ENCODE results near the gene SMU1.
"Not testable (repeated sequence)": the region's sequence is repeated elsewhere in the genome, so short reads cannot be mapped to it uniquely, and the experiment has no call there.

SMU1 gene

DNA sequence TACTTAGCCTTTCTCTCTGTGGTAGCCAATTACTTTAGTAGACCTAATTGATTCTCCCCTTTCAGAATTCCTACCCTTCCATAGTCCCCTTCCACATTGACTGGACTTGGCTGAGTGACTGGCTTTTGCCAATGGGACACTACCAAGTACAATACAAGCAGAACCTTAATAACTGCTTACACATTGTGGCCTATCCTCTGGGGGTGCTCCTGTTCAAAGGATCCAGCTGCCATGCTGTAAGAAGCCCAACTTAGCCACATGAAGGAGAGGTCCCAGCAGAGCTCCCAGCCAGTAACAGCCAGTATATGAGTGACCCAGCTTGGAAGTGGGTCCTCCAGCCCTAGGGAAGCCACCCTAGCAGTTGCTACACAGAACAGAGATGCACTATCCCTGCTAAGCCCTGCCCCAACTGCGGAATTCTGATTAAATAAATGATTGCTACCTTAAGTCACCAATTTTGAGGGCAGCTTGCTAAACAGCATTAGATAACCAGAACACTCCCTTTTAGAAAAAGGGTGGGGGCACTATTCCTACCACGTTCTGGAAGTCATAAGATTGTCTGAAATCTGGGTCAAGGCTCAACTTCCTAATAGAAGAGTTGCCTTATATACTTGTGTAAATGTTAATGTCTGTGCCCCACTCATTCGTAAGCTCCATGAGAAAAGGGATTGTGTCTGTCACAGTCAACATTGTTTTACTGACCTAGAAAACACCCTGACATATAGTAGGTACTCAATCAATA is 64.0 kb downstream of the SMU1 start:
- H4K91ac ChIP-seq (ENCODE audit: low read length), result no peak overlapping the region
- H3K18ac ChIP-seq (ENCODE audit: low read depth in 1 of 2, low read length in 2 of 2), result no peak overlapping the region
- no peak overlapping the region for H2BK12ac ChIP-seq (ENCODE audit: low read length in 2 of 2)
- no peak overlapping the region for H2AK5ac ChIP-seq (ENCODE audit: low read length, severe bottlenecking)
- H3K4me3 ChIP-seq (ENCODE audit: insufficient read depth in 1 of 2, low read depth in 1 of 2, low read length in 2 of 2), result no peak overlapping the region
- no peak overlapping the region for H3K14ac ChIP-seq (ENCODE audit: low read length in 2 of 2)
- no peak overlapping the region for H3K4ac ChIP-seq (ENCODE audit: low read depth in 1 of 2, low read length in 2 of 2)
- no peaks in the 10 kb centered on the region for H3K9me3 ChIP-seq (ENCODE audit: control insufficient read depth, low read length)
- no peak for DNase-seq
- H2BK5ac ChIP-seq (ENCODE audit: low read depth, low read length, poor library complexity, severe bottlenecking), result no peak overlapping the region
- H3K27ac ChIP-seq (ENCODE audit: low read length, poor library complexity, severe bottlenecking), result no peak overlapping the region
- no peak overlapping the region for H2BK15ac ChIP-seq (ENCODE audit: low read depth, poor library complexity, severe bottlenecking)
- no peak overlapping the region for H3K4me2 ChIP-seq (ENCODE audit: low read length, poor library complexity, severe bottlenecking)
- no peaks in the 10 kb centered on the region for H3K27me3 ChIP-seq (ENCODE audit: control insufficient read depth in 1 of 2, insufficient read depth in 1 of 2, low read length in 2 of 2)
- peaks cover 0 to 5% of the 10 kb centered on the region in 2 experiments for H3K36me3 ChIP-seq (ENCODE audit: control insufficient read depth in 1 of 2, insufficient read depth in 2 of 2, low read depth in 1 of 2, low read length in 2 of 2)
- H4K8ac ChIP-seq (ENCODE audit: low read length), result no peak overlapping the region
- 95% methylated on average over 1 of the region's 3 CpGs for WGBS
- H3K9ac ChIP-seq (ENCODE audit: low read length), result no peak overlapping the region
- no peaks in the 10 kb centered on the region for H3K4me1 ChIP-seq (ENCODE audit: control insufficient read depth, insufficient read depth, low read depth, low read length)
- peaks cover 16% of the 10 kb centered on the region for H3K79me1 ChIP-seq (replicated peaks; ENCODE audit: low read length, poor library complexity, severe bottlenecking)
- no peak overlapping the region for H2BK120ac ChIP-seq (ENCODE audit: low read depth, low read length)
- H3K23ac ChIP-seq (ENCODE audit: low read length in 2 of 2), result no peak overlapping the region
- H2AFZ ChIP-seq (ENCODE audit: low read depth, low read length), result no peak overlapping the region

DNA sequence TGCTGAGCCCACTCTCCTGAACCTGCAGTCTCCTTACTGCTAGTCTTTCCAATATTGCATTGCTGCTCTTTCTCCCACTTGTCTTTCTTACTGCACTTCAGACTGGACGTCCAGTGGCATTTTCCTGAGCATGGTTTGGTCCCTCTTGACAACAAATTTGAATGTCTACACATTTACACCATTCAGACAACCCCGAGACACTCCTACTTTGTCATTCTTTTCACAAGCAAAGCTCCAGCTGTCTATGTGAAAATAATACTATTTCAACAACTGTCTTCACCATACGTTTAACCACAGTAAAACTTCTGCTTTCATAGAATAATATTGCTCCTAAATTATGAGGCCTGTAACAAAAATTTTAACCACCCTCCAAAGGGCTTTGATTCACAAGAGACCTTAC is 64.6 kb downstream of the SMU1 start:
- H3K23ac ChIP-seq (ENCODE audit: low read length in 2 of 2), result no peak overlapping the region
- WGBS, result 94% methylated on average over 3 of the region's 3 CpGs

DNA sequence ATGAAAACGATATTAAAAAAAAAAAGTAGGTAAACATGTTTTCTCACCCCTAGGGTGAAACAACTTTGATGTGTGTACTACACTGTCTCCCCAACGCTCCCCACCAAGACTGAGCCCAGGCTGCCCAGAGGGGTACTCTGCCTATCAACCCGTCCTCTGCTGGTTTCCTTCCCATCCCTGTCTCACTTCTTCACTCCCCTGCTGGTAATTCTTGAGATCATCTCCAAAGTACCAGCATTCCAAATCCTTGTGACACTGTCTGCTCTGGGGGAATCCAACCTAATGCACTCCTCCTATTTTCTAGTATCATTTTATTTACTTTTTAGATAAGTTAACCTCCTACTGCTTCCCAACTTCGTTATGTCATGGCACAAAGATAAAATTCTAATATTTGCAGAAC is 68.7 kb downstream of the SMU1 start:
- H3K4ac ChIP-seq (ENCODE audit: low read depth in 1 of 2, low read length in 2 of 2), result no peak overlapping the region
- H4K91ac ChIP-seq (ENCODE audit: low read length), result no peak overlapping the region

More for the DNA sequence above, 64.6 kb downstream of the SMU1 start:
- no peak overlapping the region for H3K14ac ChIP-seq (ENCODE audit: low read length in 2 of 2)
- H4K8ac ChIP-seq (ENCODE audit: low read length), result no peak overlapping the region
- H3K9ac ChIP-seq (ENCODE audit: low read length), result no peak overlapping the region
- H2BK5ac ChIP-seq (ENCODE audit: low read depth, low read length, poor library complexity, severe bottlenecking), result no peak overlapping the region
- H2BK12ac ChIP-seq (ENCODE audit: low read length in 2 of 2), result no peak overlapping the region
- no peak for DNase-seq
- H2AK5ac ChIP-seq (ENCODE audit: low read length, severe bottlenecking), result no peak overlapping the region
- no peak overlapping the region for H3K4me2 ChIP-seq (ENCODE audit: low read length, poor library complexity, severe bottlenecking)
- H3K79me1 ChIP-seq (replicated peaks; ENCODE audit: low read length, poor library complexity, severe bottlenecking), result peaks cover 14% of the 10 kb centered on the region
- H3K4ac ChIP-seq (ENCODE audit: low read depth in 1 of 2, low read length in 2 of 2), result no peak overlapping the region
- H3K9me3 ChIP-seq (ENCODE audit: control insufficient read depth, low read length), result no peaks in the 10 kb centered on the region
- no peak overlapping the region for H2BK120ac ChIP-seq (ENCODE audit: low read depth, low read length)
- H4K91ac ChIP-seq (ENCODE audit: low read length), result no peak overlapping the region
- no peak overlapping the region for H3K27ac ChIP-seq (ENCODE audit: low read length, poor library complexity, severe bottlenecking)
- no peak overlapping the region for H3K18ac ChIP-seq (ENCODE audit: low read depth in 1 of 2, low read length in 2 of 2)
- no peaks in the 10 kb centered on the region for H3K27me3 ChIP-seq (ENCODE audit: control insufficient read depth in 1 of 2, insufficient read depth in 1 of 2, low read length in 2 of 2)
- H3K4me3 ChIP-seq (ENCODE audit: insufficient read depth in 1 of 2, low read depth in 1 of 2, low read length in 2 of 2), result no peak overlapping the region
- no peaks in the 10 kb centered on the region for H3K4me1 ChIP-seq (ENCODE audit: control insufficient read depth, insufficient read depth, low read depth, low read length)
- no peak overlapping the region for H2AFZ ChIP-seq (ENCODE audit: low read depth, low read length)
- H3K36me3 ChIP-seq (ENCODE audit: control insufficient read depth in 1 of 2, insufficient read depth in 2 of 2, low read depth in 1 of 2, low read length in 2 of 2), result peaks cover 0 to 5% of the 10 kb centered on the region in 2 experiments
- H2BK15ac ChIP-seq (ENCODE audit: low read depth, poor library complexity, severe bottlenecking), result no peak overlapping the region

DNA sequence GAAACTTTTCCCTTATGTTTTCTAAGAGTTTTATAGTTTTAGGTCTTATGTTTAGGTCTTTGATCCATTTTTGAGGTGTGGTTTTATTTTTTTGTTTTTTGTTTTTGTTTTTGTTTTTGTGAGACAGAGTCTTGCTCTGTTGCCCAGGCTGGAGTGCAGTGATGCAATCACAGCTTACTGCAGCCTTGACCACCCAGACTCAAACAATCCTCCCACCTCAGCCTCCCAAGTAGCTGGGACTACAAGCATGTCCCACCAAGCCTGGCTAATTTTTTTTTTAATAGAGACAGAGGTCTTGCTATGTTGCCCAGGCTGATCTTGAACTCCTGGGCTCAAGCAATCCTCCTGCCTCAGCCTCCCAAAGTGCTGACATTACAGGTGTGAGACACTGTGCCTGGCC is 71.1 kb downstream of the SMU1 start:
- not testable (repeated sequence) for H3K27ac ChIP-seq (ENCODE audit: low read length, poor library complexity, severe bottlenecking); H3K9ac ChIP-seq (ENCODE audit: low read length); H3K4me3 ChIP-seq (ENCODE audit: insufficient read depth in 1 of 2, low read depth in 1 of 2, low read length in 2 of 2); H4K91ac ChIP-seq (ENCODE audit: low read length); H2BK15ac ChIP-seq (ENCODE audit: low read depth, poor library complexity, severe bottlenecking); H3K4ac ChIP-seq (ENCODE audit: low read depth in 1 of 2, low read length in 2 of 2); H3K27me3 ChIP-seq (ENCODE audit: control insufficient read depth in 1 of 2, insufficient read depth in 1 of 2, low read length in 2 of 2); H3K9me3 ChIP-seq (ENCODE audit: control insufficient read depth, low read length); H2BK120ac ChIP-seq (ENCODE audit: low read depth, low read length); H3K4me1 ChIP-seq (ENCODE audit: control insufficient read depth, insufficient read depth, low read depth, low read length); DNase-seq; H4K8ac ChIP-seq (ENCODE audit: low read length); H3K36me3 ChIP-seq (ENCODE audit: control insufficient read depth in 1 of 2, insufficient read depth in 2 of 2, low read depth in 1 of 2, low read length in 2 of 2); H3K18ac ChIP-seq (ENCODE audit: low read depth in 1 of 2, low read length in 2 of 2); H3K23ac ChIP-seq (ENCODE audit: low read length in 2 of 2); H2BK12ac ChIP-seq (ENCODE audit: low read length in 2 of 2); H3K4me2 ChIP-seq (ENCODE audit: low read length, poor library complexity, severe bottlenecking); H2AK5ac ChIP-seq (ENCODE audit: low read length, severe bottlenecking); H2AFZ ChIP-seq (ENCODE audit: low read depth, low read length); H3K14ac ChIP-seq (ENCODE audit: low read length in 2 of 2); H2BK5ac ChIP-seq (ENCODE audit: low read depth, low read length, poor library complexity, severe bottlenecking)
- H3K79me1 ChIP-seq (replicated peaks; ENCODE audit: low read length, poor library complexity, severe bottlenecking), result peaks cover 11% of the 10 kb centered on the region

More for the DNA sequence above, 68.7 kb downstream of the SMU1 start:
- Histone ChIP-seq H4K8ac (ENCODE audit: low read length) (no peak overlapping the region), H3K23ac (ENCODE audit: low read length in 2 of 2) (no peak overlapping the region), H3K9me3 (ENCODE audit: control insufficient read depth, low read length) (no peaks in the 10 kb centered on the region), H3K79me1 (replicated peaks; ENCODE audit: low read length, poor library complexity, severe bottlenecking) (peaks cover 12% of the 10 kb centered on the region), H3K4me2 (ENCODE audit: low read length, poor library complexity, severe bottlenecking) (no peak overlapping the region), H2BK120ac (ENCODE audit: low read depth, low read length) (no peak overlapping the region), H2AFZ (ENCODE audit: low read depth, low read length) (no peak overlapping the region), H3K36me3 (ENCODE audit: control insufficient read depth in 1 of 2, insufficient read depth in 2 of 2, low read depth in 1 of 2, low read length in 2 of 2) (peaks cover 0 to 3% of the 10 kb centered on the region in 2 experiments), H3K14ac (ENCODE audit: low read length in 2 of 2) (no peak overlapping the region), H3K18ac (ENCODE audit: low read depth in 1 of 2, low read length in 2 of 2) (no peak overlapping the region), H3K9ac (ENCODE audit: low read length) (no peak overlapping the region), H3K27ac (ENCODE audit: low read length, poor library complexity, severe bottlenecking) (no peak overlapping the region), H2BK15ac (ENCODE audit: low read depth, poor library complexity, severe bottlenecking) (no peak overlapping the region), H2BK12ac (ENCODE audit: low read length in 2 of 2) (no peak overlapping the region), H3K27me3 (ENCODE audit: control insufficient read depth in 1 of 2, insufficient read depth in 1 of 2, low read length in 2 of 2) (no peaks in the 10 kb centered on the region), H3K4me1 (ENCODE audit: control insufficient read depth, insufficient read depth, low read depth, low read length) (no peaks in the 10 kb centered on the region), H2AK5ac (ENCODE audit: low read length, severe bottlenecking) (no peak overlapping the region), H3K4me3 (ENCODE audit: insufficient read depth in 1 of 2, low read depth in 1 of 2, low read length in 2 of 2) (no peak overlapping the region), H2BK5ac (ENCODE audit: low read depth, low read length, poor library complexity, severe bottlenecking) (no peak overlapping the region)
- DNase-seq, result no peak
- WGBS, result 94% methylated on average over 2 of the region's 4 CpGs
